HG03460 (cell line): ENCODE results near the gene MAPRE2.

Experiments used
- ATAC-seq: cut with Tn5 transposase; IDR thresholded peaks from one replicate; pipeline ENCODE4 v1.9.1; 2021; ENCODE audit not compliant: unreplicated experiment

The MAPRE2 gene

GRCh38 chr18:35032113-35032512 lies 9.1 kb upstream of the MAPRE2 start:
- no peak for ATAC-seq

DNA sequence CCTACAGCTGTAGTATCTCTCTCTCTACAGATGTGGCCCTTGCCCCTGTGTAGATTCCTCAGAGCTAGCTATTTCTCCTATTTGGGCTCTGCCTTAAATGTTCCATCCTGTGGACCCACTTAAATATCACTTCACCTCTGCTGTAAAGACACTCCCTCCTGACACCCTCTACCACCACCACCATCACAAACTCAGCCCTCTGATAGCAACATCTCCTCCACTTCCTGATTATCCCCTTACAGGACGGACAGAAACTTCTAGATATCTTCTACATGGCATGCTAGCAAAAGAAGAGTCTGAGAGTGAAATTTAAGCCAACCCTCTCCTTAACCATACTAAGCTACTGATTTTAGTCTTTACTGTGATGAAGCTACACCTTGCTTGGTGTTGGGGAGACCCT lies 3.2 kb upstream of the MAPRE2 start:
- ATAC-seq, result no peak

DNA sequence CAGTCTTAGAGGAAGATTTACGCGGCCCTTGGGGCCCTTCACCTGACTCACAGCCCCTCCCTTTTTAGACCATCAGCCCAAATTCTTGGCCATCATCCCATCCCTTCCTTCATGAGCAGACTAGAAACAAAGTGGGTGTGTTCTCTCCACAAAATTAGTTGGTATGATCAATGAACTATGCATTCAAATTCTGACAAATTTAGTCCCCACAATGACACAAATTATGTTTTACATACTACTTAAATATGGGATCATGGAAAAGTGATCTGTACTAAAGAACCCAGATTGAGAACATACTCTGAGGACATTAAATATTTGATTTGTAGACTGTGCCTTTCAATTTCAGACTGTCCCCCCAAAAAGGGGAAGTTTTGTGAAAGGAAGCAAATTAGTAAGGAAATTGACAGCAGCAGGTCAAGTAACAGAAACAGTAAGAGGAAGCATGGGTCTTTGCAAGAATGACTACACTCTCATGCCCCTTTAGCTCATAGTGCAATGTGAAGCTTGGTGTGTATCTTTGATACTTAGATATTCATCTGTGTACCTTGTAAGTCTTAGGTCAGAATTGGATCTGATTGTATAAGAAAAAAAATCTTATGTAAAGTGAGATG lies 2.2 kb upstream of the MAPRE2 start:
- peak; percentile 32 for ATAC-seq

DNA sequence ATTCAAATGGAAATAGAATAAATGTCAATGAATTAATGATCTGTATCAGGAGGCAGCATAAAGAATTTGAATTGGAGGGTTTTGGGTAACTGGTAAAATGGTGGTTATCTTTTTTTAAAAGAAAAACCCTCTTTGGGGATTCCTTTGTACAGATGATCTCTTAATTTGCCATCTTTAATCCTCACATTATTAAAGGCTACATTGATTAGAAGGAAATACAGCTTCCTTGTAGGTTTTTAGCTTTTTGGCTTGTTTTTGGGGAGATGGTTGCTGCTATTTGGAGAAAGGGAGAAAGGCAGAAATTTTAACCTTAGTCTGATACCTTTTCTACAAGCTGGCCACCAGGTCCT lies 600 bp upstream of the MAPRE2 start:
- ATAC-seq, result no peak

- no peak for ATAC-seq
These were observed 688 bp downstream of the MAPRE2 start for GRCh38 chr18:35041815-35042387.

DNA sequence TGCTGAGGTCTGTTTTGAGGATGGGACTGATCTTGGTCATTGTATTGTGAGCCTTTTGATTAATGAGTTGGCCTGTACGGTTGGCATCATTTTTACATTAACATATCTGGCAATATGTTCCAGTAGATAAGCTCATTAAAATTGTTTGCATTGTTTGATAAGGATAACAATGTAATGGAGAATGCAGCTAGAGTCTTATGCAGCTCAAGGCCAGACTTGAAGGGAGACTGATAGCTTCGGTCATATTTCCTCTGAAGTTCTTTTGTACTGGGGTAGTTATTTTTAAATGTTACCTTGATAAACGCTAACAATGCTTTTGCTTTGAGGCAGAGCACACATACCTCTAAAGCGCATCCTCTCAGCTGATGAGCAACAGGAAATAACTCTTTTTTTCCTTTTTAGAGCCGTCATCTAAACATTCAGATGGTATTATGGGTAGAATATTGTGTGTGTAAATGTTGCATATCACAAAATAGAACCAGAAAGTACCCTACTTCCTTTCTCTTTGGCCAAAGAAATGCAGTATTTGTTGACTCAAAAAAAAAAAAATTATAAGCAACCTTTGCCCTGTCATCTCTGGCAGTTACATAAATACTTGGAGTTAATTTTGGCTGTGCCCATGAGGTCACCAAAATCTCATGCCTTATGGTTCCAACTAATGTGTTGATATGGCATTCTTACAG lies 1.3 kb downstream of the MAPRE2 start:
- ATAC-seq, result no peak

GRCh38 chr18:35043207-35043606 lies 2.0 kb downstream of the MAPRE2 start:
- ATAC-seq, result no peak

DNA sequence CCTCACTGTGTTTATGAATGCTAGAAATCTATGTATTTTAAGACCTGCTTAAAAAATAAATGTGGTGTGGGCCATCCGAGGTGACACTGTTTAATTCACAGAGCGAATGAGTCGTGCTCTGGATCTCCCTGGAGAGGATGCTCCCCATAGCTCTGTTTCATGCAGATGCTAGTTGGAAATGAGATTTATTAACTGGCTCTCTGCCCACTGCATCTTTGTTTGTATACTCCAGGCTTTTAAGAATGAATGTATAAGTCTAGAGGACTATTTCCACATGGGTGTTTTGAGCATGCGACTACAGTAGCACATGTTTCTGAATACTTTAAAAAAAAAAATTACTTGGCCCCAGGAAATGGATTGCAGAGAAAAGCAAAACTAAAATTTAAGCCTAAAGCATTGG lies 3.9 kb downstream of the MAPRE2 start:
- no peak for ATAC-seq

DNA sequence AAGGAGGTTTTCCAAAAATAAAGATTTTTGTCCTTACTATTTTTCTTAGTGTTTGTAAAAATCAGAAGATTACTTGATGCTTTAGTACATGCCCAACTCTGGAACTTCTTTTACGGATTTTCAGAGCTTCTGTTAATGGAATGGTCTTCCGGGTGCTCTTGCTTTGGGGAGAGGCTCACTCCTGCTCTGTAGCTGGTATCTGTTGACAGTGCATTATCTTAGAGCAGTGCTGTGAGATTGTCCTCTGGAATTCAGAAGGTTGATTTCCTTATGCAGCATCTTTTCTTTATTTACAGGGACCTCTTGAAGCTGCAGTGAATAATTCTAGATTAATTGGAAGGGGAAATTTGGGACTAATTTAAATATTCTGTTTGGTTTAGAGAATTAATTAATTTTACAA lies 4.6 kb downstream of the MAPRE2 start:
- ATAC-seq, result no peak

DNA sequence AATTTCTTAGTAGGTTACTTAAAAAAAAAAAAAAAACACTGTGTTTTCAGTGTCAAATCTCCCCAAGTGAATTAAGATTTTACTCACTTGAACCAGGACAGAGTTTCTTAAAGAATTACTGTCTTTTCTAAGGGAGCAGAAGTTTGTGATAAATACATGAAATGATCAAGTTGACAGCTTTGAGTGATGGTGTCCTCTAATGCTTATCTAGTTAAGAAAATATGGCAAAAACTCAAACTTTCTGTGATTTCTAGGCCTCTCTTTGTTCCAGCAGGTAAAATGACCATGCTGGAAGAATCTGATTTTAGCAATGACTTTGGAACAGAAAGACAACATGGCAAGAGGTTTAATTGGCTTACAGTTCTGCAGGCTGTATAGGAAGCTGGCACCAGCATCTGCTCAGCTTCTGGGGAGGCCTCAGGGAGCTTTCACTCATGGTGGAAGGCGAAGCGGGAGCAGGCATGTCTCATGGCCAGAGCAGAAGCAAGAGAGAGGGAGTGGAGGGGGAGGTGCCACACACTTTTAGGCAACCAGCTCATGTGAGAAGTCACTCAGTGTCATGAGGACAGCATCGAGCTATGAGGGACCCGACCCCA lies 6.6 kb downstream of the MAPRE2 start:
- no peak for ATAC-seq

DNA sequence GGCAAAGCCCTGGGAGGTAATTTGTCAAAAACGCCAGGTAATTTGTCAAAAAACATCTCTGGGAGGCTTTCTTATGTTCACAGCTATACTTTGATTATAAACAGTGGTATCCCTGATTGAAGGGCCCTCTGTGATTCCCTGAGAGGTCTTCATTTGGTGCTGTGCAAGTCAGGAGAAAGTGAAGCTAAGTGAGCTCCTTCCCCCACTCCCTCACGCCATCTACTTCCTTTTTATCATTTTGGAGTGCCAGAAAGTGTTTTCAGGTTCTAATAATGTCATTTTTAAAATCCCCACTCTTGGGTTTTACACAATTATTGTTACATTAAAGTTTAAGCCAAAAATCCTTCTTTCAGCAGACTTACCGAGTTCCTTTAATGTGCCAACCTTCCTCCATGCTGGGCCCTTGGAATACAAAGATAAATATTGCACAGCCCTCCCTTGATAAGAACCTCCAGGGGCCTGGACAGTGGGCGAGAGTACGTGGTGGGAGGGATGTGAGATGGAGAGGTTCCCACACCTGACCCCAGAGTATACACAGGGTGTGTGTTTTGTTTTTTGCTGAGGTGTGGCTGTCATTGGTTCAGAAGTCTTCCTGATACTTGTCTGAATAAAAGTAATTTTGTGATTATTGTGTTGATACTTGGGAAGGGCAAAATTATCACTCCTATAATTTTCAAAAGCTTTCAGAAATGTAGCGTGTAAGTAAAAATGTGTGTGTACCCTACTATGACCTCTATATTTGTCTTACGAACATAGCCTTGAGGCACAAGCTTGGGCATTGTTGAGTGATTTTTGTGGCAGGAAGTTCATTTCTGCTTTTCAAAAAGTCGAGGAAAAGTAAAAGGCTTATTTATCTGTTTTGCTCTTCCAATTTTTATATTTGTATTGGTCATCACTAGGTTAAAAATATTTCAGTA lies 8.2 kb downstream of the MAPRE2 start:
- no peak for ATAC-seq

DNA sequence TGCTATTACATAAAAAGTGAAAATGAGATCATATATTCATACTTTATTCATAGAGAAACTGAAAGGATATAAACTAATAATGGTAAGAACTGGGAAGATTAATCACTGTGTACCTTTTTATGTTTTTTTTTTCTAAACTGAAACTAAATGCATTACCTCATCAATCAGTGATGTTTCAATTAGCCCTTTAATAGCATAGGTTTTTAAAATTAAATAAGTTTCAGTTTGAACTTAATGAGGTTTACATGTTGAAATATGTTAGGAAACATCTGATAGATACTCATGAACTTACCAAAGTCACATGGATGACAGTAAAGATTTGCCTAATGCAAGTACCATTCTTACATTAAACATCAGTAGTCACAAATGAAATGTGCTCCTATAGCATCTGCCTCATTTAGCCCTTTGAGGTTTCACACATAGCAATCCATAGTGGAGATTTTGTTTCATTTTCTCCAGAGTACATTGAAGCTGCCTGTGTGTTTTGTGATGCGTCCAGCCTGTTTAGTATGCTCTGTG lies 8.9 kb downstream of the MAPRE2 start:
- no peak for ATAC-seq

DNA sequence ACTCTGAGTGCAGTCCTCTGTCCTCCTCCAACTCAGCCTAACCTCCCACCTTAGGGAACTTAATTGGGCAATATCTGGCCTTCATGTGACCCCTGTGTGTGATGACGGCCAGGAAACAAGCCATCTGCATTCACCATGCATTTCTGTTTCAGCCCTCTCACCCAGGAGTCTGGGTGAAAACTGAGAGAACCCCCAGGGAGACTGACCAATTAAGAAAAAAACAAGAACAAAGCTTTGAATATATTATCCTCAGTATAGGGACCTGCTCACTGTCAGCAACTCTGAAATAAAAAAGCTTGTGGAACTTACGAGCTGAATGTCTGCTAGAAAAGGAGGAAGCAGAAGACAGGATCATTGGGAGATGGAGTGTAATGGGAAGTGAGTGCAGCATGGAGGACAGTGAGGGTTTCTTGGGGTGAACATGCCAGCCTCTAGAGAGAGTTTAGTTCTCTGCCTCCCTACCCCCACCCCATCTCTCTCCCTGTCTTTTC lies 9.5 kb downstream of the MAPRE2 start:
- peak; percentile 44 for ATAC-seq

DNA sequence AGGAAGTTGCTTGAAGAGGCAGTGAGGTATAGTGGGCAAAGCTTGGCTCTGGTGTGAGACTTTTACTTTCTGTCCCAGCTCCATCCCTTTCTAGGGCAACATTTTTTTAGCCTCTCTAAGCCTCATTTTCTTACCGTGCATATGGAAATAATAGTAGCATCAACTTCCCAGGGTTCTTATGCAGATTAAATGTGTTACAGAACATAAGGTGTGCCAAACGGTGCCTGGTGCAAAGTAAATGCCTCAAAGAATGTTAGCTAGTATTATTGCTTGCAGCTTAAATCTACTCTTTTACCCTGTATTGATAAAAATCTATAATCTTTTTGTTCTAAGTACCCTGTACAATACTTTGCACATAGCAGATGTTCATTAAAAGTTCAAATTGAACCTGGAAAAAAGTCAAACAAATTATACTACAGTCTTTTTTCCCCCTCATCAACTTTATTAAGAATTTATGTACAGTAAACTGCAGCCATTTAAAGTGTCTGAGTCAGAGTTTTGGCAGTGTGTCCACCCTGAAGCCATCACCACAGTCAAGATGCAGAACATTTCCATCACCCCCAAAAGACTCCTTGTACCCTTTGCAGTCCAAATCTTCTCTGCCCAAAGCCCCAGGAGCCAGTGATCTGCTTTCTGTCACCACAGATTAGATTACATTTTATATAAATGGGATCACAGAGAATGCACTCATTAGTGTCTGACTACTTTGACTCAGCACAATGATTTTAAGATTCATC lies 10.6 kb downstream of the MAPRE2 start:
- no peak for ATAC-seq

GRCh38 chr18:35054401-35054800 lies 13.2 kb downstream of the MAPRE2 start:
- ATAC-seq, result no peak

DNA sequence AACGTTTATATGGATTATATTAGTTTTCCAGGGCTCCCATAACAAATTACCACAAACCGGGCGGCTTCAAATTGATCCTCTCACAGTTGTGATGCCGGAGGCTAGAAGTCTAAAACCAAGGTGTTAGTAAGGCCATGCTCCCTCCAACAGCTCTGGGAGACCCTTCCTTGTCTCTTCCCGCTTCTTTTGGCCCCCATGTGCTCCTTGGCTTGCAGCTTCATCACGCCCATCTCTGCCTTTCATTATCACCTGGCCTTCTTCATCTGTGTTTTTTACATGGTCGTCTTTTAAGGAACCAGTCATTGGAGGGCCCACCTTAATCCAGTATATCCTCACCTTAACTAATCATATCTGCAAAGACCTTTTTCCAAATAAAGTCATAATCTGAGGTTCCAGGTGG lies 13.9 kb downstream of the MAPRE2 start:
- ATAC-seq, result no peak

DNA sequence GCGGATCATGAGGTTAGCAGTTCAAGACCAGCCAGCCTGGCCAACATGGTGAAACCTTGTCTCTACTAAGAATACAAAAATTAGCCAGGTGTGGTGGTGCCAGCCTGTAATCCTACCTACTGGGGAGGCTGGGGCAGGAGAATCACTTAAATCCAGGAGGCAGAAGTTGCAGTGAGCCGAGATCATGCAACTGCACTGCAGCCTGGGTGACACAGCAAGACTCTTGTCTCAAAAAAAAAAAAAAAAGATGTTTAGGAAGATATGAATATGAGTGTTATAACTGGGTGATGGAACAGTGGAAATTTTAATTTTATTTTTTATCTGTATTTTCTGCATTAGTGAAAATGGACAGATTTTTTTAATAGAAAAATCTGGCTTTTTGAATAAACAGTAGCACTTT lies 14.5 kb downstream of the MAPRE2 start:
- no peak for ATAC-seq

DNA sequence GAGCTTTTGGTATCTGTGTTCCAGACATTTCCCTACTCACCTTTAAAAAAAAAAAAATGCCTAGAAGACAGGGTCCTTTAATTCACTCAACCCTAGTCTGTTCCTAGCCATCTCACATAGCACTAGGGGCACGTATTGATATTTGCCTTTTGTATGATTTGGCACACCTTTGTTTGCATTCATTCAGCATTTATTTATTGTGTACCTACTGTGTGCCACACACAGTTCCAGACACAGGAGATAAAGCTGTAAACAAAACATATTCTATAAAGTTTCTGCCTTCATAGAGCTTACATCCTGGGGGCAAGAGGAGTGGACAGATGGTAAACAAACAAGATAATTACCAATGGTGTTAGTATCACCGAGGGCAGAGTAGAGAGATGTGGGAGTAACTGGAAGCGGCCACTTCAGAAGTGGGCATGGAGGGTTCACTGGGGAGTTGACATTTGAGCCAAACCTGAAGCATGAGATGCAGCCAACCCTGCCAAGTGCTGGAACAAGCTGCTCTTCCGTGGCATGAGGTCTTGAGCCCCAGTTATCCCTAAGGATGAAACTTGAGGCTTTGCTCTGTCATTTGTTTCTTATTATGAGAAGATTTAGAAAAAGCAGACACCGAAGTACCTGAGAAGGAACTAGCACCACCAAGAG lies 18.2 kb downstream of the MAPRE2 start:
- ATAC-seq, result no peak

DNA sequence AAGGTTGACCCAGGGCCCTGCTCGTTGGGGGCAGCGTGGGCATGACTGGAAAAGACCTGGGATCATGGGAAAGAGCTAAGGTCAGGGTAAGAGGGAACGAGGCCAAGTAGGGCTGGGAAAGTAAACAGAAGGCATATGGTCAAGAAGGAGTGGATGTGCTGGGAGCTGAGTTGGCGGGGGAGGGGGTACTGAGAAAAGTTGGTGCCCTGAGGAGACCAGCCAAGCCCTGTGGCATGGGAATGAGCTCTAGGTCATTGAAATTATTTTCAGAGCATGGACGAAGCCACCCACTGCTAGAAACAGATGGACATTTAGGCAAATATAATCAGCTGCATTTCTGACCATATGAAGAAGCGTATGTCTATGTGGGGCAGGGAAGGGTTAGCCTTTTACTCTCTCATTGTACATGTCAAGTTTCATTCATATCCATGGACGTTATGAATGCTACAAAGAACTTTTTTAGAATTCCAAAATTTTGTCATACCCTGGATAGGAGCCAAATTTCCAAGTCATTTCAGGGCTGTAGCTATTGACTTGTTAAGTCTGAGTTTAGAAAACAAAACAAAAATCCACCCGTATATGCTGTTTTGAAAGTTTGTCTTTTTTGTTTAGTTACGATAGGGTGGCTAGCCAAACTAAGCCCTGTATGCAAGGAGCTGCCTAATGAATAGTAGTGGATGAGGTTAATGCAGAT lies 19.1 kb downstream of the MAPRE2 start:
- ATAC-seq, result no peak
